Measurements from ENCODE around the gene ZFP1. TPM values are rescaled to one million over a fixed set of nuclear protein-coding genes. Genes with fewer than 3 reads are reported as not detected.

ZFP1 gene
- total RNA-seq, 4 donors from 2014 or later, result 3.1 to 9.1 (median 5.7) TPM

- intact Hi-C loops (cut with DNase I), result no loop called here
Measured at GRCh38 chr16:75196836-75197235, 48.5 kb downstream of the ZFP1 start.

GRCh38 chr16:75197522-75198134 is 49.3 kb downstream of the ZFP1 start:
- intact Hi-C loops (cut with DNase I), result no loop called here
- no peak for DNase-seq
- Histone ChIP-seq H3K4me1 (peaks cover 0 to 24% (median 4%) of the 10 kb centered on the region in 3 donors), H3K27me3 (peaks cover 0 to 55% (median 0%) of the 10 kb centered on the region in 4 donors), H3K36me3 (no peaks in the 10 kb centered on the region), H3K27ac (no peak overlapping the region), H3K9me3 (no peaks in the 10 kb centered on the region), H3K4me3 (no peak overlapping the region)
- 39 to 69% methylated on average over 9 to 13 of the region's 14 CpGs for WGBS, 2 donors
- TF ChIP-seq CTCF (IDR thresholded peaks at IDR 0.05) (no peak), POLR2A (IDR thresholded peaks at IDR 0.05) (no peak)

More at GRCh38 chr16:75196836-75197235, 48.5 kb downstream of the ZFP1 start:
- H3K9me3 ChIP-seq, result no peaks in the 10 kb centered on the region
- peaks cover 0 to 29% (median 4%) of the 10 kb centered on the region in 3 donors for H3K4me1 ChIP-seq
- DNase-seq, result no peak
- no peak overlapping the region for H3K4me3 ChIP-seq
- WGBS, 2 donors, result 71 to 76% methylated on average over 5 to 8 of the region's 9 CpGs
- peaks cover 0 to 62% (median 0%) of the 10 kb centered on the region in 4 donors for H3K27me3 ChIP-seq
- H3K36me3 ChIP-seq, result no peaks in the 10 kb centered on the region
- H3K27ac ChIP-seq, result no peak overlapping the region
- TF ChIP-seq POLR2A (IDR thresholded peaks at IDR 0.05), result no peak
- no peak for TF ChIP-seq CTCF (IDR thresholded peaks at IDR 0.05)

GRCh38 chr16:75198135-75198600 is 49.8 kb downstream of the ZFP1 start:
- peaks cover 0 to 55% (median 0%) of the 10 kb centered on the region in 4 donors for H3K27me3 ChIP-seq
- intact Hi-C loops (cut with DNase I), result no loop called here
- DNase-seq, result no peak
- no peak overlapping the region for H3K4me3 ChIP-seq
- H3K36me3 ChIP-seq, result no peaks in the 10 kb centered on the region
- H3K4me1 ChIP-seq, result peaks cover 0 to 18% (median 0%) of the 10 kb centered on the region in 3 donors
- no peak overlapping the region for H3K27ac ChIP-seq
- no peaks in the 10 kb centered on the region for H3K9me3 ChIP-seq
- TF ChIP-seq POLR2A (IDR thresholded peaks at IDR 0.05) (no peak), CTCF (IDR thresholded peaks at IDR 0.05) (no peak)
- 28 to 34% methylated on average over 11 to 18 of the region's 18 CpGs for WGBS, 2 donors

GRCh38 chr16:75202069-75202590 is 53.8 kb downstream of the ZFP1 start:
- intact Hi-C loops (cut with DNase I), result loop anchor here (10.0 kb wide), 1 partner anchor 183 kb away; no protein-coding TSS in a partner anchor
- Histone ChIP-seq H3K4me3 (no peak overlapping the region), H3K27ac (no peak overlapping the region), H3K4me1 (peaks cover 0 to 14% (median 0%) of the 10 kb centered on the region in 3 donors), H3K27me3 (peaks cover 0 to 38% (median 0%) of the 10 kb centered on the region in 4 donors), H3K36me3 (no peaks in the 10 kb centered on the region), H3K9me3 (no peaks in the 10 kb centered on the region)
- WGBS, 2 donors, result 88 to 92% methylated on average over 13 of the region's 13 CpGs
- no peak for DNase-seq
- TF ChIP-seq CTCF (IDR thresholded peaks at IDR 0.05) (no peak), POLR2A (IDR thresholded peaks at IDR 0.05) (no peak)

- TF ChIP-seq POLR2A (IDR thresholded peaks at IDR 0.05), result no peak
- no peak for TF ChIP-seq CTCF (IDR thresholded peaks at IDR 0.05)
- DNase-seq, result no peak
- Histone ChIP-seq H3K9me3 (no peaks in the 10 kb centered on the region), H3K27ac (no peak overlapping the region), H3K4me1 (peaks cover 0 to 13% (median 0%) of the 10 kb centered on the region in 3 donors), H3K27me3 (peaks cover 0 to 32% (median 0%) of the 10 kb centered on the region in 4 donors), H3K4me3 (no peak overlapping the region), H3K36me3 (no peaks in the 10 kb centered on the region)
- WGBS, 2 donors, result 85 to 90% methylated on average over 10 to 12 of the region's 12 CpGs
- intact Hi-C loops (cut with DNase I), result loop anchor here (10.0 kb wide), 1 partner anchor 182 kb away; no protein-coding TSS in a partner anchor
Measured at GRCh38 chr16:75203096-75203495, 54.8 kb downstream of the ZFP1 start.

Measured in esophagus squamous epithelium (tissue), 5 donors.